WTC11 (cell line): Measurements from ENCODE around the gene STAC2.
A peak's percentile ranks its signal among the peaks of the same experiment; 100 is the strongest.

ENCODE experiments used
- ATF1 ChIP-seq: sonication (generic); formaldehyde crosslinking; IDR thresholded peaks from 2 replicates; pipeline ENCODE4 v1.8.1; 2023; ENCODE audit warnings: mild to moderate bottlenecking, moderate library complexity, missing genetic modification reagents
- CREM ChIP-seq: sonication (generic); formaldehyde crosslinking; IDR thresholded peaks from 2 replicates; pipeline ENCODE4 v1.8.1; 2022; ENCODE audit warnings: mild to moderate bottlenecking, missing genetic modification reagents, moderate library complexity
- FOXK1 ChIP-seq: sonication (generic); formaldehyde crosslinking; IDR thresholded peaks from 2 replicates; pipeline ENCODE4 v1.8.0; 2022; ENCODE audit warnings: mild to moderate bottlenecking, moderate library complexity, missing genetic modification reagents
- NFYB ChIP-seq: sonication (generic); formaldehyde crosslinking; conservative IDR thresholded peaks from 2 replicates; pipeline ENCODE4 v1.8.0; 2022; ENCODE audit warnings: low read depth, missing genetic modification reagents
- TF ChIP-seq, protein P1 (sequence below): sonication (generic); formaldehyde crosslinking; IDR thresholded peaks from 2 replicates; pipeline ENCODE4 v1.8.1; 2022; ENCODE audit warnings: missing genetic modification reagents, borderline replicate concordance
- TF ChIP-seq, protein P2 (sequence below): fragments of 200-600 bp; IDR thresholded peaks from 2 replicates; pipeline ENCODE4 v1.8.0; 2022; ENCODE audit warnings: antibody characterized with exemption
- TF ChIP-seq, protein P3 (sequence below): sonication (generic); formaldehyde crosslinking; IDR thresholded peaks from 2 replicates; pipeline ENCODE4 v1.8.1; 2023; ENCODE audit warnings: mild to moderate bottlenecking, moderate library complexity, missing genetic modification reagents
- TF ChIP-seq, protein P4 (sequence below): sonication (generic); formaldehyde crosslinking; IDR thresholded peaks from 2 replicates; pipeline ENCODE4 v1.8.0; 2022; ENCODE audit warnings: mild to moderate bottlenecking, missing genetic modification reagents

DNA sequence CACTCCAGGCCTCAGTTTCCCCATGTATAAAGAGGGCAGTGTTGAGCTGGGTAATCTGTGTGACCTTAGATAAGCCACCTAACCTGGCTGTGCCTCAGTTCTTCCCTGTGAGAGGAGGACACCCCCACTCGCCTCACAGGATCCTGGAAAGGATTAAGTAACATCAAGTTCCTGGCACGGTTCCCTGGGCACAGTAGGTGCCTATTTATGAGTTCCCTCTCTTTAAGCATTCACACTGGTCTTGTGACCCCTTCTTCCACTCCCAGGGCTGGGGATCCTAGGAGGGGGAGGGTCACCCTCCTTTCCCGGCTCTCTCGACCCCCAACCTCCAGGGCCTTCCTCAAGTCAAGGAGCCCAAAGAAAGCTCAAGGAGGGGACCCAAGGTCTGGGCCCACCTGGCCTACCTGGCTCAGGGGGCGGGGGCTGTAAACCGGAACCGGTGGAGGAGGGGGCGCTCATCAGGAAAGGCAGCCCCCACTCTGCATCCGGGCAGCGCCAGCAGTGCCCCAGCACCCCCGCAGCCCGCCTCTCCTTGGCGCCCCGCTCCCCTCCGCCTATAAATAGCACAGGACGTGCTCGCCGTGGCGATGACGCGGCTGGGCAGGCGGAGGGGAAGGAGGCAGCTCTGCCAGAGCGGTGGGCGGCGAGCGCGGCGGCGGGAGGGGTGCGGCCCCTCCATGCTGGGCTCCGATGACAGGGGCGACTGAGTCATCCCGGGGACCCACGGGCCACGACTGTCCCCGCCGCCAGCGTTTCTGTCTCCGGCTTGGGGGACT lies 16.2 kb downstream of the STAC2 start:
- TF ChIP-seq, protein P1, sequence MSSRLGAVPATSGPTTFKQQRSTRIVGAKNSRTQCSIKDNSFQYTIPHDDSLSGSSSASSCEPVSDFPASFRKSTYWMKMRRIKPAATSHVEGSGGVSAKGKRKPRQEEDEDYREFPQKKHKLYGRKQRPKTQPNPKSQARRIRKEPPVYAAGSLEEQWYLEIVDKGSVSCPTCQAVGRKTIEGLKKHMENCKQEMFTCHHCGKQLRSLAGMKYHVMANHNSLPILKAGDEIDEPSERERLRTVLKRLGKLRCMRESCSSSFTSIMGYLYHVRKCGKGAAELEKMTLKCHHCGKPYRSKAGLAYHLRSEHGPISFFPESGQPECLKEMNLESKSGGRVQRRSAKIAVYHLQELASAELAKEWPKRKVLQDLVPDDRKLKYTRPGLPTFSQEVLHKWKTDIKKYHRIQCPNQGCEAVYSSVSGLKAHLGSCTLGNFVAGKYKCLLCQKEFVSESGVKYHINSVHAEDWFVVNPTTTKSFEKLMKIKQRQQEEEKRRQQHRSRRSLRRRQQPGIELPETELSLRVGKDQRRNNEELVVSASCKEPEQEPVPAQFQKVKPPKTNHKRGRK: no peak
- TF ChIP-seq, protein P2, sequence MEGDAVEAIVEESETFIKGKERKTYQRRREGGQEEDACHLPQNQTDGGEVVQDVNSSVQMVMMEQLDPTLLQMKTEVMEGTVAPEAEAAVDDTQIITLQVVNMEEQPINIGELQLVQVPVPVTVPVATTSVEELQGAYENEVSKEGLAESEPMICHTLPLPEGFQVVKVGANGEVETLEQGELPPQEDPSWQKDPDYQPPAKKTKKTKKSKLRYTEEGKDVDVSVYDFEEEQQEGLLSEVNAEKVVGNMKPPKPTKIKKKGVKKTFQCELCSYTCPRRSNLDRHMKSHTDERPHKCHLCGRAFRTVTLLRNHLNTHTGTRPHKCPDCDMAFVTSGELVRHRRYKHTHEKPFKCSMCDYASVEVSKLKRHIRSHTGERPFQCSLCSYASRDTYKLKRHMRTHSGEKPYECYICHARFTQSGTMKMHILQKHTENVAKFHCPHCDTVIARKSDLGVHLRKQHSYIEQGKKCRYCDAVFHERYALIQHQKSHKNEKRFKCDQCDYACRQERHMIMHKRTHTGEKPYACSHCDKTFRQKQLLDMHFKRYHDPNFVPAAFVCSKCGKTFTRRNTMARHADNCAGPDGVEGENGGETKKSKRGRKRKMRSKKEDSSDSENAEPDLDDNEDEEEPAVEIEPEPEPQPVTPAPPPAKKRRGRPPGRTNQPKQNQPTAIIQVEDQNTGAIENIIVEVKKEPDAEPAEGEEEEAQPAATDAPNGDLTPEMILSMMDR: no peak
- TF ChIP-seq, protein P3, sequence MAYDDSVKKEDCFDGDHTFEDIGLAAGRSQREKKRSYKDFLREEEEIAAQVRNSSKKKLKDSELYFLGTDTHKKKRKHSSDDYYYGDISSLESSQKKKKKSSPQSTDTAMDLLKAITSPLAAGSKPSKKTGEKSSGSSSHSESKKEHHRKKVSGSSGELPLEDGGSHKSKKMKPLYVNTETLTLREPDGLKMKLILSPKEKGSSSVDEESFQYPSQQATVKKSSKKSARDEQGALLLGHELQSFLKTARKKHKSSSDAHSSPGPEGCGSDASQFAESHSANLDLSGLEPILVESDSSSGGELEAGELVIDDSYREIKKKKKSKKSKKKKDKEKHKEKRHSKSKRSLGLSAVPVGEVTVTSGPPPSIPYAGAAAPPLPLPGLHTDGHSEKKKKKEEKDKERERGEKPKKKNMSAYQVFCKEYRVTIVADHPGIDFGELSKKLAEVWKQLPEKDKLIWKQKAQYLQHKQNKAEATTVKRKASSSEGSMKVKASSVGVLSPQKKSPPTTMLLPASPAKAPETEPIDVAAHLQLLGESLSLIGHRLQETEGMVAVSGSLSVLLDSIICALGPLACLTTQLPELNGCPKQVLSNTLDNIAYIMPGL: no peak
- TF ChIP-seq CREM (CRISPR knock-in tag) (no peak), NFYB (CRISPR knock-in tag) (no peak), ATF1 (CRISPR knock-in tag) (no peak), FOXK1 (CRISPR knock-in tag) (peak; percentile 10; the same call in 1 of the 2 replicates)
- TF ChIP-seq, protein P4, sequence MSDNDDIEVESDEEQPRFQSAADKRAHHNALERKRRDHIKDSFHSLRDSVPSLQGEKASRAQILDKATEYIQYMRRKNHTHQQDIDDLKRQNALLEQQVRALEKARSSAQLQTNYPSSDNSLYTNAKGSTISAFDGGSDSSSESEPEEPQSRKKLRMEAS (CRISPR knock-in tag): peak; percentile 10; the same call in 1 of the 2 replicates
